GM18526 (cell line): ENCODE data around the gene MBOAT2.

Experiments used
- POLR2A ChIP-seq: IDR thresholded peaks from 3 replicates; pipeline ENCODE4 v1.6.1; 2011; ENCODE audit not compliant: insufficient read length; ENCODE audit errors: extremely low read depth

MBOAT2 gene

GRCh38 chr2:8833853-8834252 lies 169.6 kb downstream of the MBOAT2 start:
- TF ChIP-seq POLR2A, result no peak

- TF ChIP-seq POLR2A, result no peak
These were observed 172.0 kb downstream of the MBOAT2 start for GRCh38 chr2:8831516-8831915.

- TF ChIP-seq POLR2A, result no peak
These were observed 175.8 kb downstream of the MBOAT2 start for GRCh38 chr2:8827729-8828128.

GRCh38 chr2:8822218-8822617 lies 181.3 kb downstream of the MBOAT2 start:
- TF ChIP-seq POLR2A, result no peak

- no peak for TF ChIP-seq POLR2A
These were observed 181.9 kb downstream of the MBOAT2 start for GRCh38 chr2:8821276-8822217.

GRCh38 chr2:8819948-8820347 lies 183.5 kb downstream of the MBOAT2 start:
- TF ChIP-seq POLR2A, result no peak

- TF ChIP-seq POLR2A, result no peak
These were observed 184.3 kb downstream of the MBOAT2 start for GRCh38 chr2:8819194-8819593.

GRCh38 chr2:8817221-8817620 lies 186.3 kb downstream of the MBOAT2 start:
- no peak for TF ChIP-seq POLR2A

- no peak for TF ChIP-seq POLR2A
These were observed 196.4 kb downstream of the MBOAT2 start for GRCh38 chr2:8806885-8807704.

GRCh38 chr2:8805278-8806210 lies 197.9 kb downstream of the MBOAT2 start:
- TF ChIP-seq POLR2A, result no peak

- TF ChIP-seq POLR2A, result no peak
These were observed 199.7 kb downstream of the MBOAT2 start for GRCh38 chr2:8803658-8804379.

GRCh38 chr2:8802741-8803140 lies 200.7 kb downstream of the MBOAT2 start:
- TF ChIP-seq POLR2A, result no peak
